ENCODE results near the gene MYH9. TPM values are rescaled to one million over a fixed set of nuclear protein-coding genes. Genes with fewer than 3 reads are reported as not detected.
"Not testable (repeated sequence)": the region's sequence is repeated elsewhere in the genome, so short reads cannot be mapped to it uniquely, and the experiment has no call there.

The MYH9 gene
- total RNA-seq, 1 donor from 2014 or later = 282 TPM

- DNase-seq (ENCODE audit: low spot score) = not testable (repeated sequence)
These were observed 97.8 kb downstream of the MYH9 start for GRCh38 chr22:36289948-36290371.

GRCh38 chr22:36289406-36289870 is 98.3 kb downstream of the MYH9 start:
- intact Hi-C loops (cut with DNase I) = no loop called here
- DNase-seq (ENCODE audit: low spot score) = no peak

More at GRCh38 chr22:36289948-36290371, 97.8 kb downstream of the MYH9 start:
- intact Hi-C loops (cut with DNase I) = not testable (repeated sequence)

GRCh38 chr22:36288571-36289405 is 99.0 kb downstream of the MYH9 start:
- DNase-seq (ENCODE audit: low spot score) = no peak
- intact Hi-C loops (cut with DNase I) = no loop called here

GRCh38 chr22:36287881-36288515 is 99.8 kb downstream of the MYH9 start:
- intact Hi-C loops (cut with DNase I) = no loop called here
- DNase-seq (ENCODE audit: low spot score) = no peak

- intact Hi-C loops (cut with DNase I) = no loop called here
- DNase-seq (ENCODE audit: low spot score) = no peak
These were observed 101.4 kb downstream of the MYH9 start for GRCh38 chr22:36286096-36286957.

- intact Hi-C loops (cut with DNase I) = no loop called here
These were observed 102.2 kb downstream of the MYH9 start for GRCh38 chr22:36285545-36285944.

GRCh38 chr22:36285017-36285416 is 102.8 kb downstream of the MYH9 start:
- intact Hi-C loops (cut with DNase I) = no loop called here
- no peak for DNase-seq (ENCODE audit: low spot score)

More at GRCh38 chr22:36285545-36285944, 102.2 kb downstream of the MYH9 start:
- DNase-seq (ENCODE audit: low spot score) = no peak

- intact Hi-C loops (cut with DNase I) = no loop called here
These were observed 103.6 kb downstream of the MYH9 start for GRCh38 chr22:36284171-36284571.

GRCh38 chr22:36282328-36282831 is 105.4 kb downstream of the MYH9 start:
- no peak for DNase-seq (ENCODE audit: low spot score)
- intact Hi-C loops (cut with DNase I) = no loop called here

More at GRCh38 chr22:36284171-36284571, 103.6 kb downstream of the MYH9 start:
- no peak for DNase-seq (ENCODE audit: low spot score)

GRCh38 chr22:36281781-36282327 is 105.9 kb downstream of the MYH9 start:
- intact Hi-C loops (cut with DNase I) = no loop called here
- DNase-seq (ENCODE audit: low spot score) = no peak

- intact Hi-C loops (cut with DNase I) = no loop called here
- DNase-seq (ENCODE audit: low spot score) = no peak
These were observed 107.4 kb downstream of the MYH9 start for GRCh38 chr22:36280379-36280778.

- intact Hi-C loops (cut with DNase I) = loop anchor here (5.0 kb wide), 2 partner anchors 42 to 82 kb away; partner anchors contain the start of gene APOL2
- DNase-seq (ENCODE audit: low spot score) = no peak
These were observed 108.5 kb downstream of the MYH9 start for GRCh38 chr22:36279219-36279666.

GRCh38 chr22:36277482-36278291 is 110.1 kb downstream of the MYH9 start:
- intact Hi-C loops (cut with DNase I) = loop anchor here (5.0 kb wide), 2 partner anchors 40 to 80 kb away; partner anchors contain the start of gene APOL2
- DNase-seq (ENCODE audit: low spot score) = no peak

- intact Hi-C loops (cut with DNase I) = no loop called here
- no peak for DNase-seq (ENCODE audit: low spot score)
These were observed 113.2 kb downstream of the MYH9 start for GRCh38 chr22:36274531-36274930.

GRCh38 chr22:36271951-36272350 is 115.8 kb downstream of the MYH9 start:
- intact Hi-C loops (cut with DNase I); DNase-seq (ENCODE audit: low spot score): not testable (repeated sequence)

GRCh38 chr22:36271231-36271630 is 116.5 kb downstream of the MYH9 start:
- intact Hi-C loops (cut with DNase I); DNase-seq (ENCODE audit: low spot score): not testable (repeated sequence)

GRCh38 chr22:36267896-36268485 is 119.8 kb downstream of the MYH9 start:
- DNase-seq (ENCODE audit: low spot score) = no peak
- intact Hi-C loops (cut with DNase I) = no loop called here

- intact Hi-C loops (cut with DNase I) = no loop called here
- no peak for DNase-seq (ENCODE audit: low spot score)
These were observed 120.7 kb downstream of the MYH9 start for GRCh38 chr22:36267058-36267457.

All from cardiac septum (tissue), 1 donor.